Esophagus muscularis mucosa (tissue), 2 donors: ENCODE measurements around the gene HYAL1.

Experiments
- EP300 ChIP-seq: sonication (generic); formaldehyde crosslinking; IDR thresholded peaks from one replicate; pipeline ENCODE4 v1.6.1; 2017; ENCODE audit warnings: antibody characterized with exemption
- POLR2A ChIP-seq: fragments of 450-650 bp; IDR thresholded peaks from one replicate; pipeline ENCODE4 v1.6.1; 2017; ENCODE audit warnings: antibody characterized with exemption, moderate library complexity, mild to moderate bottlenecking, low read depth

DNA sequence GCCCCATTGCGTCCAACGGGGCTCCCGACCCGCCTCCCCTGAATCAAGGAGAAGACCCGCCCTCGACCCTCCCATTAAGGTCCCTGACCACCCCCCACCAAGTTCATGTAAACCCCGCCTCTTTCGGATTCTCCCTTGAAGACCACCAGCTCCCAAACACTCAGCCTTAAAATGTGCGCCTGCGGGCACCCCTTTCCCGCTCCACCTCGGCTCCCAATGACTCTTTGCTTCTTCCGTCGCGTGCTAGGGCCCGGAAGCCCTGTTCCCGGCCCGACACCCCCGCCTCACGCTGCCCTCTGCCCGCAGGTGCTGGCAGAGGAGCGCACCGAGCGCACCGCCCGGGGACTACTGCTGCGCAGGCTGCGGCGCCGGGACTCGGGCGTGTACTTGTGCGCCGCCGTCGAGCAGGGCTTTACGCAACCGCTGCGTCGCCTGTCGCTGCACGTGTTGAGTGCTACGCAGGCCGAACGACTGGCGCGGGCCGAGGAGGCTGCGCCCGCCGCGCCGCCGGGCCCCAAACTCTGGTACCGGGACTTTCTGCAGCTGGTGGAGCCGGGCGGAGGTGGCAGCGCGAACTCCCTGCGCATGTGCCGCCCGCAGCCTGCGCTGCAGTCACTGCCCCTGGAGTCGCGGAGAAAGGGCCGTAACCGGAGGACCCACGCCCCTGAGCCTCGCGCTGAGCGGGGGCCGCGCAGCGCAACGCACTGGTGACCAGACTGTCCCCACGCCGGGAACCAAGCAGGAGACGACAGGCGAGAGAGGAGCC is 27.2 kb downstream of the HYAL1 start:
- no peak for TF ChIP-seq POLR2A
- no peak for TF ChIP-seq EP300
